Measurements from ENCODE around the gene KCNK10. TPM values are rescaled to one million over a fixed set of nuclear protein-coding genes. Genes with fewer than 3 reads are reported as not detected.

The KCNK10 gene, protein sequence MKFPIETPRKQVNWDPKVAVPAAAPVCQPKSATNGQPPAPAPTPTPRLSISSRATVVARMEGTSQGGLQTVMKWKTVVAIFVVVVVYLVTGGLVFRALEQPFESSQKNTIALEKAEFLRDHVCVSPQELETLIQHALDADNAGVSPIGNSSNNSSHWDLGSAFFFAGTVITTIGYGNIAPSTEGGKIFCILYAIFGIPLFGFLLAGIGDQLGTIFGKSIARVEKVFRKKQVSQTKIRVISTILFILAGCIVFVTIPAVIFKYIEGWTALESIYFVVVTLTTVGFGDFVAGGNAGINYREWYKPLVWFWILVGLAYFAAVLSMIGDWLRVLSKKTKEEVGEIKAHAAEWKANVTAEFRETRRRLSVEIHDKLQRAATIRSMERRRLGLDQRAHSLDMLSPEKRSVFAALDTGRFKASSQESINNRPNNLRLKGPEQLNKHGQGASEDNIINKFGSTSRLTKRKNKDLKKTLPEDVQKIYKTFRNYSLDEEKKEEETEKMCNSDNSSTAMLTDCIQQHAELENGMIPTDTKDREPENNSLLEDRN
- 0.07 TPM in 1 of 2 replicates, not detected in the other for total RNA-seq (2014; rRNA removed; shearing (Covaris generic))
- not detected in 2 replicates for polyA plus RNA-seq (2014; cell fraction: nucleus; rRNA removed)

DNA sequence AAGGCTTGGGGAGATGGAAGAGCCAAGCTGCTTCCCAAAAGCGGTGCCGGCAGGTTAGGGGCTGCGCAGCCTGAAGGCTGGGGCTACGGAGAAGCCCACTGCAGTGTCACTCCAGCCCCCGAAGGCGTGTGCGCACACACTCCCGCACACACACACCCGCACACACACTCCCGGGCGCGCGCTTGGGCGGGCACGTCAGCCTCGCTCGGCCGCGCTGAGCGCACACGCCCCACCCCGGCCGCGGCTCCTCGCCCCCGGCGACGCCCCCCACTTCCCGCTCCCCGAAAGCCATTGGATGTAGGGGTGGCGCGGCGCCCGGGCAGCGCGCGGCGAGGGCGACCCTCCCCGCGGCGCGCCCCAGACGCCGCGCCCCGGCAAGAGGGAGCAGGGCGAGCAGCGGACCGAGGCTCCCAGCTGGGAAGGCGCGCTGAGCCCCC lies at the start of gene KCNK10:
Gene KCNK10, minus strand, starts transcription at position 184 of the 437 bp plus-strand sequence. CDS start 471 bp downstream, outside the sequence.
- DNase-seq (ENCODE audit: extremely low read depth, low read depth): no peak

DNA sequence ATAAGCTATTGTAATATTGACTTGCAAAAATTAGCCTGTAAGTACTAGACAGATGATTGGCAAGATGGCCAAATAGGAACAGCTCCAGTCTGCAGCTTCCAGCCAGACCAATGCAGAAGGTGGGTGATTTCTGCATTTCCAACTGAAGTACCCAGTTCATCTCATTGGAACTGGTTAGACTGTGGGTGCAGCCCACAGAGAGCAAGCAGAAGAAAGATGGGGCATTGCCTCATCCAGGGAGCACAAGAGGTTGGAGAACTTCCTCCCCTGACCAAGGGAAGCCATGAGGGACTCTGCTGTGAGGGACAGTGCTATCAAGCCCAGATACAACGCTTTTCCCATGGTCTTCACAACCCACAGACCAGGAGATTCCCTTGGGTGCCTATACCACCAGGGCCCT lies 46.4 kb upstream of the KCNK10 start:
- DNase-seq (ENCODE audit: extremely low read depth, low read depth): no peak

DNA sequence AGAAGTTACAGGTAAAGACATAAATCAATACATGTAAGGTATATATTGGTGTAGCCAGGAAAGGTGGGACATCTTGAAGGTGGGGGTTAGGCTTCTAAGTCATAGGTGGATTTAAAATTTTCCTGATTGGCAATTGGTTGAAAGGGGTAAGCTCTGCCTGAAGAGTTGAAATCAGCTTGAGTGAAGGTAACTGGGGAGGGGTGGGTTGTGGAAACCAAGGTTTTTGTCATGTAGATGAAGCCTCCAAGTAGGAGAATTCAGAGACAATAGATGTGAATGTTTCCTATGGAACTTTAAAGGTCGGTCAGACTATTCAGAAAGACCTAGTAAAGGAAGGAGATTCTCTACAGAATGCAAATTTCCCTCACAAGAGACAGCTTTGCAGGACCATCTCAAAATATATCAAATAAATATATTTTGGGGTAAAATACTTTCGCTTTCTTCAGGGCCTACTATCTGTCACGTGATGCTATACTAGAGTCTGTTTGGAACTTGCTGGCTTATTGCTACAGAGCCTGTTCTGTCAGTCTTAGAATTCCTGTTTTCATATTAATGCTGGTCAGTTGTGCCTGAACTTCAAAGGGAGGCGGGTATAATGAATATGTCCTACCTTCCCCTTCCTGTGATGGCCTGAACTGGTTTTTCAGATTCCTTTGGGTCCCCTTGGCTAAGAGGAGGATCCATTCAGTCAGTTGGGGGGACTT lies 41.8 kb upstream of the KCNK10 start:
- DNase-seq (ENCODE audit: extremely low read depth, low read depth): no peak

DNA sequence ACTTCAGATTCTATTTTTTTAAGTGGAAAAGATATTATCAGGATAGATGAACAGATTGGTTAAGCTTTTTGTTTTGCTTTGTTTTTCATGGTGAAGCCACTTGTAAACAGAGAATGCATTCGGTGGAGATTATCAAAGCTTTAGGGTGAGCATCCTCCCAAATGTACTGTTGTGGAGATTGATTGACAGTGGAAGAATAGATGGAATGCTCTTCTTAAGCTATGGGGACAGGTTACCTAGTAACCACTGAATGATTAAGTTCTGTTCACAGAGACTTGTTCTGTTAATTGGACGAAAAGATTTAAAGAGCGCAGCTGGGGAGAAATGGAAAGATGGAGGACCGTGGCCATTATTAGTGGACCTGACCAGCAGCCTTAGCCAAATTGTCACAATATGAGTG lies 40.6 kb upstream of the KCNK10 start:
- no peak for DNase-seq (ENCODE audit: extremely low read depth, low read depth)

DNA sequence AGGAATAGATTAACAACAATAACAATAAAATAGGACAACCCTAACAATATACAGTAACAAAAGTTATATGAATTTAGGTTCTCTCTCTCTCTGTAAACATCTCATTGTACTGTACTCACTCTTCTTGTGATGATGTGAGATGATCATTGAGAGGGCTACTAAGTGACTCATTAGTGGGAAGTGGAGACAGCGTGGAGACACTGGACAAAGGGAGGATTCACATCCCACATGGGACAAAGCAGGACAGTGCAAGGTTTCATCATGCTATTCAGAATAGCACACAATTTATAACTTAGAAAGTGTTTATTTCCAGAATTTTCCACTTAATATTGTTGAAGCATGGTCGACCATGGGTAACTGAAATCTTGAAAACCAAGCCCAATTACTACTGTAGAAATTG lies 36.4 kb upstream of the KCNK10 start:
- no peak for DNase-seq (ENCODE audit: extremely low read depth, low read depth)

DNA sequence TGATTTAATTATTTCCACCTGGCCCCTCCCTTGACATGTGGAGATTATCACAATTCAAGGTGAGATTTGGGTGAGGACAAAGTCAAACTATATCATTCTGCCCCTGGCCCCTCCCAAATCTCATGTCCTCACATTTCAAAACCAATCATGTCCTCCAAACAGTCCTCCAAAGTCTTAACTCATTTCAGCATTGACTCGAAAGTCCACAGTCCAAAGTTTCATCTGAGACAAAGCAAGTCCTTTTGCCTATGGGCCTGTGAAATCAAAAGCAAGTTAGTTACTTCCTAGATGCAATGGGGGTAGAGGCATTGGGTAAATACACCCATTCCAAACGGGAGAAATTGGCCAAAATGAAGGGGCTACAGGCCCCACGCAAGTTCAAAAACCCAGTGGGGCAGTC lies 31.3 kb upstream of the KCNK10 start:
- no peak for DNase-seq (ENCODE audit: extremely low read depth, low read depth)

DNA sequence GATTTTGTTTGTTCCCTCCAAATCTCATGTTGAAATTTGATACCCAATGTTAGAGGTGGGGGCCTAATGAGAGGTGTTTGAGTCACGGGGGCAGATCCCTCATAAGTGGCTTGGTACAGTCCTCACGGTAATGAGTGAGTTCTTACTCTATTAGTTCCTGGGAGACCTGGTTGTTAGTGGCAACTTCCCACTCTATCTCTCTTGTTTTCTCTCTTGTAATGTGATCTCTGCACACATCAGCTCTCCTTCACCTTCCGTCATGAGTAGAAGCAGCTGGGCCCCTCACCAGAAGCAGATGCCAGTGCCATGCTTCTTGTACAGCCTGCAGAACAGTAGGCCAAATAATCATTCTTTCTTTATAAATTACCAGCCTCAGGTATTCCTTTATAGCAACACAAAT lies 29.6 kb upstream of the KCNK10 start:
- no peak for DNase-seq (ENCODE audit: extremely low read depth, low read depth)

DNA sequence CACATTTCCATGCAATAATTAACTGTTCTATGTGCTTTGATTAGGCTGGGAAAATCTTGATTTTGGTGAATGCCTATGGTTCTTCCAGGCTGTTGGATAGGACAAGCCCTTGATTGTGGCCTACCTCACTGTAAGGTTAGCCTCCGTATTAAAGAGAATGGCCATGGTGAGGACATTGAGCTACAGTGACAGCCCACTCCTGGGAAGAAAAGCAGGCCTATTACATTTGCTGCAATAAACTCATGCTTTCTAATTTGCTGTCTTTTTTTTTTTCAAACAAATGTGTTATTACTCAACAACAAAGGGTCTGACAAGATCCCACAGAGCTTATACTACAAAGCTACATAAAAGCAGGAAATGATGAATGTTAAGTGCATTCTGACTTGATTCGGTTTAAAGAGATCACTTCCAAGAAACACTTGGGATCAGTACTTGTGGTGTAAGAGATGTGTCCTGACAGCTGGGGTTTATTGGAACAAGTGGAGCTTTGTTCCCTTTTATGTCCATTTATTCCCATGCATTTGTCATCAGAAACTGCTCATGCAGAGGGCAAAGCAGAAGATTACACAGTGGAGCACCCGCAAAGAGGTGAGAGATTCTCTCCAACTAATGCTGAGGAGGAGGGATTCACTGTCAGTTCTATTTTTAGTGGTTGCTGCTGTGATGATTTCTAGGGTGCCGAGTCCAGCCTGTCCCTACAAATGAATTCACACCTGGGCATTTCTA lies 29.1 kb upstream of the KCNK10 start:
- DNase-seq (ENCODE audit: extremely low read depth, low read depth): peak; percentile 15

DNA sequence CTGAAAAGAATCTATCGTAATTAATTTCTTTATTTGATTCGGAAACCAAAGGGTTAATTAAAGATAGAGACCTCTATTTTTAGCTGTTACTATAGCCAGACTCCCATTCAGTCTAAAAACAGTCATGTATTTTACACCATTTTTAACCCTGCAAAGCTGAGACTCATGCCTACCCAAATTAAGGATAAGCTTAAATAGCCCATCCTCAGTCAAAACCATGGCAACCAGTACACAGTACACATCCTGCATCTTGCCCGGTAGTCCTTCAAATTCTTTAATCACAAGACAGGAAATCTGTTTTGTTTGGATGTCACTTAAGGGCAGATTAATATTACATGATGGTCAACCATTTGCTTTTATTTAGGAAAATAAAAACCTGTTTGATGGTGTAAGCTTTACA lies 25.5 kb upstream of the KCNK10 start:
- no peak for DNase-seq (ENCODE audit: extremely low read depth, low read depth)

DNA sequence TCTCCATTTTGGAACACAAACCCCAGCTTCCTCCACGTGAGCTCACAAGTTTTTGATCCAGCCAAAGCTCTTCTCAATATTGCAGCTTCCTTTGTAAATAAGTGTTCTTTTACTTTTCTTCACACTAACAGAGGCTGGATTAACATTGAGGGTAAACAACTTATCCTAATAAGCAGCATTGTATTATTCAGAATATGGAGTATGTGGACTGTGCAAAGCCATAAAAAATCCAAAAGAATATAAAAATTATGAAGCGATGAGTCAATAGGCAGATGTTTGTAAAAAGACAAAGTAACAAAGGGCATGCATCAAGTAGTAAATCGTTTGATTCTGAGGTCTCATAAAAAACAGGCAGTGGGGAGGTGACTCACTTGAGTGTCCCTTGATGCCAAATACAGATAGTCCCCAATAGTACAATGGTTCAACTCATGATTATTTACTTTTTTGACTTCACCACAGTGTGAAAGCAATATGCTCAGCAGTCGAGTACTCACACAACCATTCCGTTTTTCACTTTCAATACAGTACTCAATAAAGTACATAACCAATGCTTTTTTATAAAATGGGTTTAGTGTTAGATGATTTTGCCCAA lies 23.1 kb upstream of the KCNK10 start:
- no peak for DNase-seq (ENCODE audit: extremely low read depth, low read depth)

DNA sequence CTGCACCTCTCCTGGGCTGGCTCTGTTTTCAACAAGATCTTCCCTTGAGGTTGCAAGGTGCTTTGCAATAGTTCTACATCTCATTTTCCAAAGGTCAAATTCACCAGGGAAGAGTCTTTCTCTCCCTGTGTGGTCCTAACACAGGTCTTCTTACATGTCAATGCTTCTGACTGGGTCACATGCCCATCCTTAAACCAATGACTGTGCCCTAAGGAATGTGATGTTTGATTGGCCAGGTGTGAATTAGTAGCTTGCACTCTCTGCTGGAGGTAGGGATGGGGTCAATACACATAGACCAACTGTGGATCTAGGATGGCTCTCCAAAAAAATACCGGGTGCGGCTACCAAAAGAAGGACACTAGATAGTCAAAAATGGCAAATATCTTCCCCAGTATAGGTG lies 19.9 kb upstream of the KCNK10 start:
- no peak for DNase-seq (ENCODE audit: extremely low read depth, low read depth)

DNA sequence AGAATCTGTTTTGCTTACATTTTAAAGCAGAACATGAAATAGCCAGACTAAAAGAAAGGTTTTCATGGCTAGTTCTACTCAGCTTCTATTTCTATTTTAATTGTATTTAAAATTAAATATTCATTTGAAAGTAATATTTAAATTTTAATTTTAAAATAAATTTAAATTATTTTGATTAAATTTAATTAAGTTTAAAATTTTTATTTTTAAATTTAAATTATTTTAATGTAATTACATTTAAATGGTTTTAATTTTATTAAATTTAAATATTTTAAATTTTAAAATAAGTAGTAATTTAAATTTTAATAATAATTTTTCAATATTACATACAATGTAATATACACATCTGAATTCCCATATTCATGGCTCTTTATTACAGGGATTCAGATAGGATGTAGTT lies 17.3 kb upstream of the KCNK10 start:
- no peak for DNase-seq (ENCODE audit: extremely low read depth, low read depth)

DNA sequence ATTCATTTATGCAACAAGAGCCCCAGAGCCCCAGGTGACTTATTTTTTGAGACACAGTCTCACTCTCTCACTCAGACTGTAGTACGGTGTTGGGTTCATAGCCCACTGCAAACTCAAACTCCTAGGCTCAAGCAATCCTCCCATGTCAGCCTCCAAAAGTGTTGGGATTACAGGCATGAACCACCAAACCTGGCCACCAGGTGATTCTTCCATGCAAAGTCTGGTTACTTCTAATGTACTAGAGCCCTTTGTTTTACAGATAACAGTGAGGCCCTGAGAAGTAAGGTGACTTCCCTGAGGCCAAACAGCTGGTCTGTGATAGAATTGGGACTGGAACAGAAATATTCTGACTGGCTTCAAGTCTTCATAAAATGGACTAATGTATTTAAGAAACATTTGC lies 10.0 kb upstream of the KCNK10 start:
- DNase-seq (ENCODE audit: extremely low read depth, low read depth): no peak

DNA sequence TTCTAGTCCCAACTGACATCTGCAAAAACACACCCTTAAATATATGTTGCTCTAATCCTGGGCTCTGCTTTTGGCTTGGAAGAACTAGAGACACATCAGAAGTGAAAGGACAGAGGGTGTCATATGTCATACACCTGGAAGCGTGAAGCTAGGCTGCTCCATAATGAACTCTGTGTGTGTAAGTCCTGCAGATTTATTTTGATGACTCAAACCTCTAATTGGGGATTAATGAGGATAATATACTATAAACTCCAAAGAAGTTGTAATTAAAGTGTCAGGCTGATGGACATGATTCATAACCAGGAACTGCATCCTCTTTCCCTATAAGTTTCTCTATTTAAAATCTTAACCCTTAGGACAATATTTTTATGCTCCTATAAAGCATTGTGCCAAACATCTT lies 4.4 kb upstream of the KCNK10 start:
- no peak for DNase-seq (ENCODE audit: extremely low read depth, low read depth)

DNA sequence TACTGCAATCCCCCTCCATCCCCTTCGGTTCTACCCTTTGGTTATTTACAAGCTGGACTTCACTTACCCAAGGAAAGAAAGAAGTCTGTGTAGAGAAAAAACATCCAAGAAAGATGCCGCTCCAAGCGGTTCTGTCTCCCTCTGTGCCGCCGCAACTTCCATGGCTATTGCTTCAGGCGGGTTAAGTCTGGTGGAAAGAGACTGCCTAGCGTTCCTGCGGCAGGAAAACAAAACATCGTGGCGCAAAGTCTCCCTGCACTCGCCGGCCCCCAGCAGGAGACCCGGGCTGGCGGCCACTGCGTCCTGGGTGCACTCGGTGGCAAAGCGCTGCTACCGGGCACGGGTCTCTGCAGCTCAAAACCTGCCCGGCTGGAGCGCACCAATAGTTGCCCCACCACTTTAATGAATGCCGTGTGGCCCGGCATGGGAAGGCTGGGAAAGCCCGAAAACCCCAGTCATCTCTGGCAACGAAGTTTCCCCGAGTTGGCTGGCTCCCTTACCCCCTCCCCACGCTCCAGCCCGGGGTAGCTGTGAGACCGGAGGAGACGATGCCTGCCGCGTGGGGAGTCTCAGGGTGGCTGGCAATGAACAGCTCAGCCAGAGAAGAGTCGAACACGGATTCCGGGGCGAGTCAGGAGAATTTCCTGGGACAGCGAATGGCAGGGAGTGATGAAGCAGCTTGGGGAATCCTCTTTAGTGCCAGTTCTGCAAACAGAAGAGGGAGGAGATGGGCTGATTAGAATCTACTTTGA lies 3.5 kb upstream of the KCNK10 start:
- DNase-seq (ENCODE audit: extremely low read depth, low read depth): no peak

DNA sequence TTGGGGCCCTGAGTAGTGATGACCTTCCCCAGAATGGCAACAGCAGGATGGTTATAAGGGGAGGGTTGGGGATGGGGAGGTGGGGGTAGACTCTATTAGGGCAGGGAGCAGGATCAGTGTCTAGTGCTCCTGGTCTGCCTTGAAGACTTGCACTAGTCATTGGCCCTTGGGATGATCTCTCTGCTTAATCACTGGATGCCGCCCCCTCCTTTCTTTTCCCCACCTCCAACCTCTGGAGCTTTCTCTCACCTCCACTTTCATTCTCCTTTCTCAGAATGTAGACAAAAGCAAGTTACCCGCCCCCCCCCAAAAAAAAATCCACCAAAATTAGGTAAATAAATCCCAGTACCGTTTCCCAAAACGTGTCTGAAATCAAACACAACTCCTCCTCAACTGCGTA lies 2.8 kb upstream of the KCNK10 start:
- no peak for DNase-seq (ENCODE audit: extremely low read depth, low read depth)

DNA sequence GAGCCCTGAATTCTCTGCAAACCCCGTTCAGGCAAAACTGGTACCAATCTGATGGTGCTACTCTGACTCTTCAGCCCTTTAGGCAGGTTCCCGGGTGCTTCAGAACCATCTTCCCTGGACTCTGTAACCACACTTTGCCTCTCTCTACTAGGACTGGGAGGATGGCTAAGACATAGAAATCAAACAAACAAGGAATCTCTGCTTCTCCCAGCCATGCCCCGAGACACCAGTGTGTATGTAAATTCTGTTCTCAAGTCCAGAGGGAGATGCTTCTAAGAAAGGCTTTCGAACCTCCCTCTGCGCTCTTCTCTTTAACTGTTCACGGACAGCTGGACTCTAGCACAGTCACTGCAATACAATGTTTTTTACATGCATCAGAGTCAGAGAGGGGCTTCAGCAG lies 1.9 kb upstream of the KCNK10 start:
- DNase-seq (ENCODE audit: extremely low read depth, low read depth): no peak

DNA sequence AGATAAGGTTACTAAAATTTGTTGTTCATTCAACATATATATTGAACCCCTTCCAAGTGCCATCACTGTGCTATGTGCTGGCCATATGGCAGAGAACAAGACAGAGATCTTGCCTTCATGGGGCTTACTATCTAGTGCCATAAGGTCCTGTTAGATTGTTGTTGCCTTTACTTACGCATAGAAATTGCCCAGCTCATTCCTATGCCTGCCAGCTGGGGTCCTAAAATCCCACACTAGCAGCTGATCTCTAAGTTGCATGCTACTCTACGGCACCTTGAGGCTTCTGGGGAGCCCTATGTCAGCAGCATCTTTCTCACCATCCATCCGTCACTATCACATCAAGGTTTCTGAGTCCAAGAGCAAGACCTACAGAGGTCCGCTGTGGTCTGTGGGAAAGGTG lies 1.4 kb upstream of the KCNK10 start:
- DNase-seq (ENCODE audit: extremely low read depth, low read depth): no peak

DNA sequence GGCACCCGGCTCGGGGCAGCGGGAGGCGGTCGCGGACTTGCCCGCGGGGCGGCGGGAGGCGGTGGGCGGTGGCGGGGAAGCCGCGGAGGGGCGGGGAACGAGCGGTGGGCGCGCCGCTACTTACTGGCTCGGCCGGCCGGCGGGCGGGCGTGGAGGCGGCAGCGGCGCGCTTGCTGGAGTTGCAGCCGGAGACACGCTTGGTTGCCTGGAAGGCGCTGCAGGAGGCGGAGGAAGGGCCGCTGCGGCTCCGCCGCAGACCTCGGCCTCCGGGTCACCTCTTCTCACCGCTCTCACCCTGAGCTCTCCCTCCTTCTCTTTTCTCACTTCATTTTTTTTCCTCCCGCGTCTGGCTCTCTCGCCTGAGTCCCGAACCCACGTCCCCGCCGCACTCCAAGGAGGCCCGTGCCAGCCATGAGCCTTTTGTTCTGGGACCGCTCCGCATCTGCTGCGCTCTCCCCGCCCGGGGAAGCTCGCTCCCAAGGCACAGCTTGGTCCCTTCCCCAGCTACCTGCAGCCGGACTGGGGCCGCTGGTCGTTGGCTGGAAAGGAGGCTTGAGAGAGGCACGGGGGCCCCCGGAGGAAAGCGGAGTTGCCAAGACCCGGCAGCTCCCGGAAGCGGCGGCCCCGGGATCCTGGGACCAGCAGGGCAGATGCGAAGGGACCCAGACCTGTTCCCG lies 592 bp upstream of the KCNK10 start:
- peak; percentile 4 for DNase-seq (ENCODE audit: extremely low read depth, low read depth)
